ENCODE measurements around the gene SDR42E1.
"Not testable (repeated sequence)": the region's sequence is repeated elsewhere in the genome, so short reads cannot be mapped to it uniquely, and the experiment has no call there.

The SDR42E1 gene

GRCh38 chr16:82037666-82038065, 26.4 kb upstream of the SDR42E1 start:
- no peak for DNase-seq (ENCODE audit: low read depth in 2 of 2)

- no peak for DNase-seq (ENCODE audit: low read depth in 2 of 2)
Observed at GRCh38 chr16:82037251-82037650, 26.0 kb upstream of the SDR42E1 start.

- no peak for DNase-seq (ENCODE audit: low read depth in 2 of 2)
Observed at GRCh38 chr16:82034981-82035612, 23.8 kb upstream of the SDR42E1 start, which contains the start of gene HSD17B2. Gene HSD17B2 (plus strand): TSS chr16:82035253. CDS start chr16:82035425, 172 bp downstream.

GRCh38 chr16:82033683-82034300, 22.5 kb upstream of the SDR42E1 start:
- no peak for DNase-seq (ENCODE audit: low read depth in 2 of 2)

DNA sequence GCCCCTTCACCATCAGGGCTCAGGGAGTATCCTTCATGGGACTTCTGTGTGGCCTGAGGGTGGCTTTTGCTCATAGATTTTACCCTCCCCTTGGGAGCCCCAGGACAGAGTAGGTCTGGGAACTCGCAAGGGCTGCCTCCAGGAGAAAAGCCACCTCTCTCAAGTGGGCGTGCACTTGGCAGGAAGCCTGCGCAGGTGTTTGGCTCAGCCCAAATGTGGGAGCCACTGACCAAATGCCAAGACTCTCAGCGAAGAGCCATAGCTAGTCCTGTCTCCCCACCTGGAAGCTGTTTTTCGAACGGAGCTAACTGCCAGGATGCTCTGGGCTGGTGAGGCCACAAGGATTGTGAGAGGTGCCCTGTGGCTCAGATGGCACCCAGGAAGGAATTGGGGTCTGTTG, 21.7 kb upstream of the SDR42E1 start:
- no peak for DNase-seq (ENCODE audit: low read depth in 2 of 2)

DNA sequence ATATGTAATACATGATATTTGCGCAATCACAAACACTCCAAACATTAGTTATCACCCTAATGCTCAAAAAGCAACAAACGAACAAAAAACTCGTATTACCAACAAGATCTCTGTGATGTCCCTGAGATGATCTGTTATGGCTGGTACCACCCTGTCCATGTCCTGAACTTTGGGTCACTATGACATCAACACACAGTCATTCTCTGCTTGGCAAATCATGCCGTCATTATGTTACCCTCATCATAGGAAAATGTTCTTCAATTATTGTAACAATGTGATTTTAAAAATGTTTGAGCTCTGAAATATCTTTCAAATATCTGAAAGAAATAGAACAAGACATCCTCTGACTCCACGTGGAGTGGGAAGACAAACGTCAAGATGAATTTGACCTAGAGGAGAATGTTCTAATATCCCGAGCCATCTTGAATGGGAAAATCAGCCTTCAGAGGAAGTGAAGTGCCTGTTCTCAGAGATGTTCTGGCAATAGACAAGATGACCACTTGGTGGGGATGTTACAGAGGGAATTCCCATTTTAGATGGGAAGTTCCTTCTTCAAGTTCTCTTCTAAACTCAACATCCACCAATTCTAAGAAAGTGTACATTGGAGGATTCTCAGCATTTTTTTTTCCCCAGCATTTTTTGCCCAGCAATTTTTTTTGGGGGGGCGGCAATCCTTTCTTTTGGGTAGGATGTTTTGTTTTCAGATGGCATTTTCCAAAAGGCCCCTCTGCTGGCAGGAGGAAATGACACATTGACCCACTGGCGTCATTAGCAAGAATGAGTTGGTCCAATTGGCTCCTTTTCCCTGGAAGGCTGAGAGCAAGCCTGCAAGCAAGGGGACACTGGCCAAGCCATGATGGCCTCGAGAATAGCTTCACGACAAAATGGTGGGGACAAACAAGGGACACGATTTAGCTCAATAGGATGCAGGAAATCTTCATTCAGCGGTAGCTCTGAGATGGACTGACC, 20.1 kb upstream of the SDR42E1 start:
- DNase-seq (ENCODE audit: low read depth in 2 of 2) = no peak

- DNase-seq (ENCODE audit: low read depth in 2 of 2) = no peak
Observed at GRCh38 chr16:82027629-82028064, 16.4 kb upstream of the SDR42E1 start.

DNA sequence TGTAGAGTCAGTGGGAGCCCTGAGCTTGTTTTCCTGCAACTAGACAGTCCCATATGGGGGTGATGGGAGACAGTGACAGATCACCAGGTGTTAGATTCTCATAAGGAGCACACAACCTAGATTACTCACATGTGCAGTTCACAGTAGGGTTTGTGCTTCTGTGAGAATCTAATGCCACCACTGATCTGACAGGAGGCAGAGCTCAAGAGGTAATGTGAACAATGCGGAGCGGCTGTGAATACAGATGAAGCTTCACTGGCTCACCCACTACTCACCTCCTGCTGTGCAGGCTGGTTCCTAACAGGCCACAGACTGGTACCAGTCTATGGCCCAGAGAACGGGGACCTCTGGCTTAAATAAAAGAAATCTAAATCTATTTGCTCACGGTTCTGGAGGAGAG, 13.6 kb upstream of the SDR42E1 start:
- no peak for DNase-seq (ENCODE audit: low read depth in 2 of 2)

DNA sequence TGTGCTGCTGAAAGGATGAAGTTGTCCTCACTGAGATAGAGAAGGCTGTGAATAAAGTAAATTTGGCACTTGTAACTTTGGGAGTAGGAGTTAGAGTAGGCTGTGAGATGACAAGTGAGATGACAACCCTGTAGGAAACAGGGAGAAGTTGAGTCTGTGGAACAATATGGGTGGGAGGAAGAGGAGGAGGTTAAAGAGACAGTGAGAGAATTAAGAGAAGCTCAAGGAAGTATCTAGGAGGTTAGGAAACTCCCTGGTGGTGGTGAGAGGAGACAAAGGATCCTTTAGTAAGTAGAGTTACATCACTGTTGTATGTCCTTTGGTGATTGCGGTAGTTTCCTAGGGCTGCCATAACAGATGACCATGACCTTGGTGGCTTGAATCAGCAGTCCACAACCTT, 13.0 kb upstream of the SDR42E1 start:
- DNase-seq (ENCODE audit: low read depth in 2 of 2) = no peak

GRCh38 chr16:82023206-82023605, 11.9 kb upstream of the SDR42E1 start:
- no peak for DNase-seq (ENCODE audit: low read depth in 2 of 2)

DNA sequence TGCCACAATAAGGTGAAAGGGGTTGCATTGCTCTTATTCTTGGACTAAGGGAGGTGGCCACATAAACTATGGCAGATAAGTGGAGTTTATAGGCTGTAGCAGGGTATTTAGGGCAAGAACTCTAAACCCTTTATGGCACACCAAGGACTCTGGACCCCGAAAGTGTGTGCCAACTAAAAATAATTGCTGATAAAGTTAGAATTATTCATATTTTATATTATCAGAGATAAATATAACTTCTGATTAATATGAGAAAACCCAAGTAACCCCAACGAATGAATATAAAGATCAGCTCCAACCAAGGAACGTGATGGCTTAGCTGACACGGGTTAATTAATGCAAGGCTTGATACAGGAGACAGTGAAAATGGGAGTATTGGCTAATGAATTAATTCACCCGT, 8.8 kb upstream of the SDR42E1 start:
- no peak for DNase-seq (ENCODE audit: low read depth in 2 of 2)

DNA sequence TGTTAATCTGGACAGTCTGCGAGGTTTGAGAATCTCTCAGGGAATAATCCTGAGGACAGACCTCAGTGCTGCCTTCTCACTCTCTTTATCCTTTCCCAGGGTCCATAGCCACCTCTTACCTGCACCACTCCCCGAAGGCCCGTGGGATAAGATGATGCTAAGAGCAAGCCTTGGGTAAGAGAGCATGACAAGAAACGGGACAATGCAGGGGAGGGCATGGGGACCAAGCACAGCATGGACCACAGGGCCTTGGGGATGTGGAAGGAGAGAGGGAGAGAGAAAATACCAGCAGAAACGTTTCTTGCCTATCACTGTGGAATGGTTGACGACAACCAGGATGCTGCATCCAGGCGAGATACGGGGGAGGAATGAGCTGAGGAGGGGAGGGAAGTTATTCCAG, 8.3 kb upstream of the SDR42E1 start:
- DNase-seq (ENCODE audit: low read depth in 2 of 2) = no peak

DNA sequence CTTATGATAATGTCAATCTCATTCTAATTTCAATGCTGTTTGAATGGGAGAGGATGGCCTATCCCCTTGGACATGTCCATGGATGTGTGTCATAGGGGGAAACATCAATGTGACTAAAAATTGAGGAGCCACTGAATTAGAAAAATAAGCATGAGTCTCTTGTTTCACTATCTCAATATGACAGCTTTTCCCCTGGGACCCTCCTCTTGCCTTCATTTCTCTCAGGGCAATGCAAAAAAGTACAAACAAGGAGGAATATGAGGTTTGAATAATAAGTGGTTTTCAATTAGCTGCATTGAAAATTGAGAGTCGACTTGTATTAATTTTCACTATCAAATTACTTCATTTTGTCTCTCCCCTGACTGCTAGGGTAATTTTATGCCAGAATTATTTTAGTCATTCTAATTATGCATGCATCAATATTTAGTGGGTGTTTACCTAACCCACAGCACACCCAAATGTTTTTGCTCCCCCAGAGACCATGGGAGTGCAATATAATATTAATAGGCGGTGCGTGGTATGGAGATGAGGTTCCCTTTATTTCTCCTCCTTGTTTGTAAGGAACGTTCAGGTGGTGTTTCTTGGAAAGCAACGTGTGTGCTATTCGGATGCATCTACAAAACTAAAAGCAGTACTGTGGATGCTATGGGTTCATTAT, 6.8 kb upstream of the SDR42E1 start:
- DNase-seq (ENCODE audit: low read depth in 2 of 2) = no peak

- no peak for DNase-seq (ENCODE audit: low read depth in 2 of 2)
Observed at GRCh38 chr16:82016964-82017363, 5.7 kb upstream of the SDR42E1 start.

GRCh38 chr16:82016263-82016662, 5.0 kb upstream of the SDR42E1 start:
- no peak for DNase-seq (ENCODE audit: low read depth in 2 of 2)

- no peak for DNase-seq (ENCODE audit: low read depth in 2 of 2)
Observed at GRCh38 chr16:82013139-82013538, 1.9 kb upstream of the SDR42E1 start.

DNA sequence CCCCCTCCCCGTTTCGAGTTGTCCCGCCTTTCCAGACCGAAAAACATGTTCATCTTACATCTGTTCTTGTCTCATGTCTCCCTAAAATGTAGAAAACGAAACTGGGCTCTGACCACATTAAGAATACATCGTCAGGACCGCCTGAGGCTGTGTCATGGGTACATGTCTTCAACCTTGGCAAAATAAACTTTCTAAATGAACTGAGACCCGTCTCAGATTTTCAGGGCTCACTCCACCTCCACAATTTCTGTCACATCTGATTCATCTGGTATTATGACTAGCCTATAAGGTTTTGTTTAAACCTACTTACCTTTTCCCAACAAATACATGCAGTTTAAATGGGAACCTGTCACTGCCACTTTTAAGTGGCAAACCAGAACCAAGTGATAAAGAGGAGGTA, 621 bp downstream of the SDR42E1 start:
- DNase-seq (ENCODE audit: low read depth in 2 of 2) = no peak

- not testable (repeated sequence) for DNase-seq (ENCODE audit: low read depth in 2 of 2)
Observed at GRCh38 chr16:82009789-82010188, 1.5 kb downstream of the SDR42E1 start.

DNA sequence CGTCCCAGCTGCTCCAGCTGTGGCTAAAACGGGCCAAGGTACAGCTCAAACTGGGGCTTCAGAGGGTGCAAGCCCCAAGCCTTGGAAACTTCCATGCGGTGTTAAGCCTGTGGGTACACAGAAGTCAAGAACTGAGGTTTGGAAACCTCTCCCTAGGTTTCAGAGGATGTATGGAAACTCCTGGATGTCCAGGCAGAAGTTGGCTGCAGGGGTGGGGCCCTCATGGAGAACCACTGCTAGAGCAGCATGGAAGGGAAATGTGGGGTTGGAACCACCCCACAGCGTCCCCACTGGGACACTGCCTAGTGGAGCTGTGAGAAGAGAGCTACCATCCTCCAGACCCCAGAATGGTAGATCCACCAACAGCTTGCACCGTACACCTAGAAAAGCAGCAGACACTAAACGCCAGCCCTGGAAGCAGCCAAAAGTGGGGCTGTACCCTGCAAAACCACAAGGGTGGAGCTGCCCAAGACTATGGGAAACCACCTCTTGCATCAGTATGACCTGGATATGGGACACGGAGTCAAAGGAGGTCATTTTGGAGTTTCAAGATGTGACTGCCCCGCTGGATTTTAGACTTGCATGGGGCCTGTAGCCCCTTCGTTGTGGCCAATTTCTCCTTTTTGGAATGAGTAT, 2.2 kb downstream of the SDR42E1 start:
- DNase-seq (ENCODE audit: low read depth in 2 of 2) = no peak

DNA sequence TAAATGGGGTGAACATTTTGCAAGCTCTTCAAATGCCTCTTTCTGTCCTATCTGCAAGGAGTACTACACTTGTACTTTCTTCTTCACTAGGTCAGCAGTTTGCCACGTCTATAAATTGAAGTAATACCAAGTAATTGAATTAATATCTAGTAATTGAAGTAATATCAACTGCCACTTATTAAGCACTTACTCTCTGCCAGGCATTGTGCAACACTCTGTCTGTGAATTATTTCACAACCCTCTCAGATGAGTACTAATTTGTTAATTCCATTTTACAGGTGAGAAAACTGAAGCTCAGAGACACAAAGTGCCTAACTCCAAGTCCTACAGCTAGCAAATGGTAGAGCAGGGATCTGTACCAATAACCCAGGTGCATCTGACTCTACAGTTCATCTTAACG, 4.1 kb downstream of the SDR42E1 start:
- no peak for DNase-seq (ENCODE audit: low read depth in 2 of 2)

GRCh38 chr16:82006036-82006435, 5.2 kb downstream of the SDR42E1 start:
- no peak for DNase-seq (ENCODE audit: low read depth in 2 of 2)

All from stimulated activated CD8-positive, alpha-beta memory T cell treated with anti-CD3 and anti-CD28 coated beads, Interleukin-7, amount 100 ng/mL, for 1 hour (primary cell).